Parathyroid adenoma (tissue), 2 donors: ENCODE results near the gene GLYR1.

Experiments
- H2AFZ ChIP-seq: fragments of 300-600 bp; sonication (generic); one replicate; pipeline ENCODE4 v1.7.0; 2017; ENCODE audit warnings: antibody characterized with exemption, mild to moderate bottlenecking
- H3K27ac ChIP-seq: fragments of 300-600 bp; sonication (generic); one replicate; pipeline ENCODE4 v1.7.0; 2017
- H3K27me3 ChIP-seq: fragments of 300-600 bp; sonication (generic); one replicate; pipeline ENCODE4 v1.7.0; 2017; ENCODE audit warnings: low read length; ENCODE audit not compliant: control insufficient read depth, insufficient read depth
- H3K36me3 ChIP-seq: fragments of 300-600 bp; sonication (generic); one replicate; pipeline ENCODE4 v1.7.0; 2017; ENCODE audit warnings: low read length; ENCODE audit not compliant: control insufficient read depth, insufficient read depth
- H3K4me1 ChIP-seq: fragments of 300-600 bp; sonication (generic); one replicate; pipeline ENCODE4 v1.7.0; 2017; ENCODE audit warnings: control low read depth
- H3K4me2 ChIP-seq: fragments of 300-600 bp; sonication (generic); one replicate; pipeline ENCODE4 v1.7.0; 2017; ENCODE audit warnings: low read length
- H3K4me3 ChIP-seq: fragments of 300-600 bp; sonication (generic); one replicate; pipeline ENCODE4 v1.7.0; 2017; ENCODE audit warnings: low read depth, low read length
- H3K79me2 ChIP-seq: fragments of 300-600 bp; sonication (generic); one replicate; pipeline ENCODE4 v1.7.0; 2017; ENCODE audit warnings: control low read depth
- H3K9ac ChIP-seq: fragments of 300-600 bp; sonication (generic); one replicate; pipeline ENCODE4 v1.7.0; 2017; ENCODE audit warnings: mild to moderate bottlenecking
- H3K9me3 ChIP-seq: fragments of 300-600 bp; sonication (generic); one replicate; pipeline ENCODE4 v1.7.0; 2017; ENCODE audit warnings: low read length; ENCODE audit not compliant: control insufficient read depth
- TF ChIP-seq, protein P1 (sequence below): fragments of 300-600 bp; sonication (generic); IDR thresholded peaks from one replicate; pipeline ENCODE4 v1.7.0; 2017; ENCODE audit warnings: antibody characterized with exemption, mild to moderate bottlenecking
- donor health status: primary hyperparathyroidism.

GLYR1 gene

DNA sequence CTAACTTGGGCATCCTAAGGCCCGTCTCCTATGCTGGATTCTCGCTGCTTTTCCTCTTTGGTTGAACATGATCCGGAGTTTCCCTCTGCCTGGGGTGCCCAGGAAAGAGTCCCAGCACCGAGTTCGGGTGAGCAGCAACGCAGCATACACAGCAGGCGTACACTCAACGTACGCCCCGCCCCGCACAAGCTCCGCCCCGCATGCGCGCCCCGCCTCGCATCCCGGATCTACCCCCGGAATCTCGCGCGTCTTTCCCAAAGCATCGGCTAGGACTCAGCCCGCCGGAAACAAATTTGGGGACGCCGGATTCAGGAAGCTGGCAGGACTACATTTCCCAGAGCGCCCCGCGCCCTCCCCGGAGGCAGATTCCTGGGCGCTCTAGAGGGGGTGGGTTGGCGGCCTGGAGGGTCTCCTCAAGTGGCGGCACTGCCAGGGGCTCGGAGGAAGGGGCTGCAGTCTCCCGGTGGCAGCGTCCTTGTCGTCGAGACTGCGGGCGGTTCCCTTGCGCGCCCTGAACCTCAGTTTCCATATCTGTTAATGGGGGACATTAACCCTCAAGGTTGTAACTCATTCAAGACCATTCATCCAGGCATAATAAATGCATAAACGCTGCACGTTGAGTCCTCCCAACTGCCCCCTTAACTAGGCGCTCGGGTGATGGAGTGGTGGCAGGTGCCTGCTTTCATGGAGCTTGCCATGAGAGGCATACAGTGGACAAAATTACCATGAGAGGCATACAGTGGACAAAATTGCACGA, 78.4 kb downstream of the GLYR1 start:
- Histone ChIP-seq H3K27me3 (no peaks in the 10 kb centered on the region), H3K27ac (peak overlapping the region; percentile 58), H3K4me3 (peak overlapping the region; percentile 57), H2AFZ (peak overlapping the region; percentile 90), H3K9ac (no peak overlapping the region), H3K9me3 (no peaks in the 10 kb centered on the region), H3K4me1 (peaks cover 6% of the 10 kb centered on the region), H3K36me3 (no peaks in the 10 kb centered on the region), H3K4me2 (peak overlapping the region; percentile 90), H3K79me2 (peaks cover 4% of the 10 kb centered on the region)
- TF ChIP-seq, protein P1, sequence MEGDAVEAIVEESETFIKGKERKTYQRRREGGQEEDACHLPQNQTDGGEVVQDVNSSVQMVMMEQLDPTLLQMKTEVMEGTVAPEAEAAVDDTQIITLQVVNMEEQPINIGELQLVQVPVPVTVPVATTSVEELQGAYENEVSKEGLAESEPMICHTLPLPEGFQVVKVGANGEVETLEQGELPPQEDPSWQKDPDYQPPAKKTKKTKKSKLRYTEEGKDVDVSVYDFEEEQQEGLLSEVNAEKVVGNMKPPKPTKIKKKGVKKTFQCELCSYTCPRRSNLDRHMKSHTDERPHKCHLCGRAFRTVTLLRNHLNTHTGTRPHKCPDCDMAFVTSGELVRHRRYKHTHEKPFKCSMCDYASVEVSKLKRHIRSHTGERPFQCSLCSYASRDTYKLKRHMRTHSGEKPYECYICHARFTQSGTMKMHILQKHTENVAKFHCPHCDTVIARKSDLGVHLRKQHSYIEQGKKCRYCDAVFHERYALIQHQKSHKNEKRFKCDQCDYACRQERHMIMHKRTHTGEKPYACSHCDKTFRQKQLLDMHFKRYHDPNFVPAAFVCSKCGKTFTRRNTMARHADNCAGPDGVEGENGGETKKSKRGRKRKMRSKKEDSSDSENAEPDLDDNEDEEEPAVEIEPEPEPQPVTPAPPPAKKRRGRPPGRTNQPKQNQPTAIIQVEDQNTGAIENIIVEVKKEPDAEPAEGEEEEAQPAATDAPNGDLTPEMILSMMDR: no peak

DNA sequence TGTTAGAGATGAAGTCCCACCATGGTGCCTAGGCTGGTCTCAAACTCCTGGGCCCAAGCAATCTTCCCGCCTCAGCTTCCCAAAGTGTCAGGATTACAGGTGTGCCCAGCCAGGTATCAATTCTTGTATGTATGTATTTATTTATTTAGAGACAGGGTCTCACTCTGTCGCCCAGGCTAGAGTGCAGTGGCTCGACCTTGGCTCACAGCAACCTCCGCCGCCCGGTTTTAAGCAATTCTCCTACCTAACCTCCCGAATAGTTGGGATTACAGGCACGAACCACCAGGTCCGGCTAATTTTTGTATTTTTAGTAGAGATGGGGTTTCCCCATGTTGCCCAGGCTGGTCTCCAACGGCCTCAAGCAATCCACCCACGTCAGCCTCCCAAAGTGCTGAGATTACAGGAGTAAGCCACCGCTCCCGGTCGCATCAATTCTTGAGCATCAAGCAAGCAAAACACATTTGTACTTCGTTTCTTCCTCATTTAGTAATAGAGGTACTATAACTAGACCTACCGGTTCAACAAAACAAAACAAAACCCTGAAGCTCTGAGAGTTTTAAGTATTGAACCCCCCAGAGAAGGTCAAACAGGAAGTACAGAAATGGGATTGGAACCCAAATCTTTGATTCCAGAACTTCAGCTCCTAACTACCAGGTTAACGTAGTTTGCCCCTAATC, 79.1 kb downstream of the GLYR1 start:
- Histone ChIP-seq H3K4me3 (peak overlapping the region; percentile 57), H3K9ac (no peak overlapping the region), H3K4me2 (peak overlapping the region; percentile 90), H3K36me3 (no peaks in the 10 kb centered on the region), H3K27ac (peak overlapping the region; percentile 58), H3K27me3 (no peaks in the 10 kb centered on the region), H2AFZ (peak overlapping the region; percentile 90), H3K4me1 (peaks cover 6% of the 10 kb centered on the region), H3K79me2 (peaks cover 4% of the 10 kb centered on the region), H3K9me3 (no peaks in the 10 kb centered on the region)
- TF ChIP-seq, protein P1: no peak

DNA sequence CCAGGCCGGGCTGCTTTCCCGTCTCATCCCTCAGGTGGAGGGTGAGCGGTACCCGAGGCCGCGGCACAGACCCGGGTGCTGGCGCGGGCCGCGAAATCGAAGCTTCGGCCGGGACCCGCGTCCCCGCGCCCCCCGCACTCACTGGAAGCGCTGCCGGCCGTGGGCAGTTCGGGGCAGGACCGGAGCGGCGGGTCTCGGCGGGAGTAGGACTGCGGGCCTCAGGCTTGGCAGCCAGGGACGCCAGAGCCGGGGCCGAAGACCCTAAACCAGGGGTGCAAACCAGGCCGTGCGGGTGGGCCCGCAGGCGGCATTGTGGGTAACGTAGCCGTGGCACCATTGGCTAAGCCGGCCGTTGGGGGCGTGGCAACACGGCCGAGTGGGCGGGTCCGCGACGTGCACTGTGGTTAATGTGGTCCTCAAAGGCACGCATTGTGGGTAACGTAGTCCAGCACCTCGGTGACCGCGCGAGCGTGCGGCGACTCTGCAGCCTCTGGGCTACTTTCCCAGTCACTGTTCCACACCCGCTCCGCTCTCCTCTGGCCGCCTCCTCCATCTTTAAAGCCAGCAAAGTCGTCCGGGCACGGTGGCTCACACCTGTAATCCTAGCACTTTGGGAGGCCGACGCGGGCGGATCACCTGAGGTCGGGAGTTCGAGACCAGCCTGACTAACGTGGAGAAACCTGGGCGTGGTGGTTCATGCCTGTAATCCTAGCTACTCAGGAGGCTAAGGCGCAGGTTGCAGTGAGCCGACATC, 80.0 kb downstream of the GLYR1 start, which contains the start of gene ZNF500:
Gene ZNF500, minus strand, starts transcription at position 288 of the 754 bp plus-strand sequence. CDS start 1,184 bp downstream, outside the sequence.
- Histone ChIP-seq H3K9me3 (no peaks in the 10 kb centered on the region), H2AFZ (peak within 1 kb of the TSS; percentile 96), H3K4me3 (peak within 1 kb of the TSS; percentile 85), H3K27ac (peak within 1 kb of the TSS; percentile 71), H3K4me2 (peak within 1 kb of the TSS; percentile 90), H3K4me1 (peaks cover 6% of the 10 kb centered on the region), H3K36me3 (no peaks in the 10 kb centered on the region), H3K27me3 (no peaks in the 10 kb centered on the region), H3K9ac (peak within 1 kb of the TSS; percentile 96), H3K79me2 (peaks cover 4% of the 10 kb centered on the region)
- TF ChIP-seq, protein P1: no peak

DNA sequence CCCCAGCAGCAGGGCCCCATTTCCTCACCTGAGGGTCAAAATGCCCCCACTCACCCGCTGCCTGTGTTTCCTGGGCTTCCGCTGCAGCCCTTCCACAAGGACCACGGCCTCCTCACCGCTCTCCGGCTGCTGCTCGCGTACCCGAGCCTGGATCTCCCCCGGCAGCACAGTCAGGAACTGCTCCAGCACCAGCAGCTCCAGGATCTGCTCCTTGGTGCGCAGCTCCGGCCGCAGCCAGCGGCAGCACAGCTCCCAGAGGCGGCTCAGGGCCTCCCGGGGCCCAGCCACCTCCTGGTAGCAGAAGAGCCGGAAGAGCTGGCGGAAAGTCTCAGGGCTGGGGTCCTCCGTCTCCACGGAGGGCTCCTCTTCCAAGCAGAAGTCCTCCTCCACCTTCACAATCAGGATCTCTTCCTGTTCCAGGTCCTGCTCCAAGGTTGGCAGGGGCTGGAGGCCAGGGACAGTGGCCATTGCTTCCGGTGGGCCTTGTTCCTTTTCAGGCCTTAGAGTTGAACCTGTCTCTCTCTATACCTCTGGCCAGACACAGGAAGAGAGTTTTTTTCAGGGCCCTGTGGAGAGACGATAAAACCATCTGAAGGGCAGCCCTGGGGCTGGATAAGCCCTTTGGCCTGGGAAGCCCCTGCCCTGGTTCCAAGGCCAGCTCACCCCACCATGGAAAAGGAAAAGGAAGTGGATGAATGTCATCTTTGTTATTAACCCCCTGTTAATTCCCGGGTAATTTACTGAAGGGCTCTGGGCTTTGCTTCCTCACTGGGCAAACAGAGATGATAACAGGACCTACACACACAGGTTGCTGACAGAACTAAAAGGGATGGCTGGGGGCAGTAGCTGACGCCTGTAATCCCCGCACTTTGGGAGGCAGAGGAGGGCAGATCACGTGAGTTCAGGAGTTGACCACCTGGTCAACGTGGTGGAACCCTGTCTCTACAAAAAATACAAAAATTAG, 81.3 kb downstream of the GLYR1 start:
- Histone ChIP-seq H3K4me3 (peak overlapping the region; percentile 85), H3K27ac (peak overlapping the region; percentile 71), H3K4me1 (peaks cover 6% of the 10 kb centered on the region), H3K4me2 (peak overlapping the region; percentile 88), H3K27me3 (no peaks in the 10 kb centered on the region), H3K9me3 (no peaks in the 10 kb centered on the region), H3K79me2 (peaks cover 4% of the 10 kb centered on the region), H2AFZ (peak overlapping the region; percentile 96), H3K9ac (no peak overlapping the region), H3K36me3 (no peaks in the 10 kb centered on the region)
- TF ChIP-seq, protein P1: no peak
